ENCODE data around the gene RFPL1.

- TF ChIP-seq CTCF (conservative IDR thresholded peaks at IDR 0.05; ENCODE audit: low read depth in 2 of 2) (no peak), EZH2 (IDR thresholded peaks at IDR 0.05; ENCODE audit: low read depth, unreplicated experiment) (no peak), REST (IDR thresholded peaks at IDR 0.05; ENCODE audit: unreplicated experiment) (no peak), EZH2phosphoT487 (IDR thresholded peaks at IDR 0.05; ENCODE audit: unreplicated experiment) (no peak), POLR2AphosphoS5 (IDR thresholded peaks at IDR 0.05; ENCODE audit: low read depth) (no peak), ZNF331 (CRISPR knock-in tag; IDR thresholded peaks at IDR 0.05; ENCODE audit: low read depth) (no peak), JUNB (IDR thresholded peaks at IDR 0.05; ENCODE audit: unreplicated experiment) (no peak), STAT1 (IDR thresholded peaks at IDR 0.05; ENCODE audit: unreplicated experiment) (no peak), ZNF462 (CRISPR knock-in tag; IDR thresholded peaks at IDR 0.05) (no peak)
Observed at GRCh38 chr22:29435236-29436136, 2.9 kb upstream of the RFPL1 start.
